Neural crest cell (in vitro differentiated cells): Measurements from ENCODE around the gene NUP214. TPM values are rescaled to one million over a fixed set of nuclear protein-coding genes. Genes with fewer than 3 reads are reported as not detected.

Experiments
- DNase-seq: peaks from one replicate; pipeline ENCODE4 v3.0.0; 2021; ENCODE audit warnings: low read depth, mixed read lengths, low spot score
- H3K27ac Mint-ChIP-seq: one replicate; pipeline ENCODE4 v1.8.0; 2021; ENCODE audit warnings: mild to moderate bottlenecking, mixed read lengths; ENCODE audit not compliant: unreplicated experiment
- H3K27me3 Mint-ChIP-seq: 2 replicates; pipeline ENCODE4 v1.8.0; 2021; ENCODE audit warnings: low read depth, mild to moderate bottlenecking, mixed read lengths
- H3K36me3 Mint-ChIP-seq: 2 replicates; pipeline ENCODE4 v1.8.0; 2021; ENCODE audit warnings: low read depth, mild to moderate bottlenecking, mixed read lengths
- H3K4me1 Mint-ChIP-seq: 2 replicates; pipeline ENCODE4 v1.8.0; 2021; ENCODE audit warnings: mixed read lengths
- H3K4me3 Mint-ChIP-seq: one replicate; pipeline ENCODE4 v1.8.0; 2021; ENCODE audit warnings: mild to moderate bottlenecking, mixed read lengths
- H3K9me3 Mint-ChIP-seq: 2 replicates; pipeline ENCODE4 v1.8.0; 2021; ENCODE audit warnings: mixed read lengths
- CTCF ChIP-seq: fragments of 200-600 bp; sonication (generic); conservative IDR thresholded peaks from 2 replicates; pipeline ENCODE4 v1.5.0; 2021; ENCODE audit warnings: antibody characterized with exemption, mild to moderate bottlenecking
- total RNA-seq: library from RNA; stranded (reverse); gene quantifications from 2 replicates; pipeline ENCODE4 v1.2.1, GENCODE V29; 2021

NUP214 gene
- total RNA-seq, 1 donor from 2014 or later, result 77.9 TPM

- H3K36me3 Mint-ChIP-seq, result peaks cover 5% of the 10 kb centered on the region
- no peaks in the 10 kb centered on the region for H3K27me3 Mint-ChIP-seq
- no peak for DNase-seq
- TF ChIP-seq CTCF, result no peak
- no peak overlapping the region for H3K27ac Mint-ChIP-seq
- H3K4me1 Mint-ChIP-seq, result peaks cover 3% of the 10 kb centered on the region
- H3K4me3 Mint-ChIP-seq, result no peak overlapping the region
- no peaks in the 10 kb centered on the region for H3K9me3 Mint-ChIP-seq
Measured at GRCh38 chr9:131178926-131179325, 53.5 kb downstream of the NUP214 start.

GRCh38 chr9:131179561-131180219, 54.3 kb downstream of the NUP214 start:
- no peak for TF ChIP-seq CTCF
- H3K9me3 Mint-ChIP-seq, result no peaks in the 10 kb centered on the region
- peaks cover 3% of the 10 kb centered on the region for H3K36me3 Mint-ChIP-seq
- no peak overlapping the region for H3K27ac Mint-ChIP-seq
- H3K4me3 Mint-ChIP-seq, result no peak overlapping the region
- no peaks in the 10 kb centered on the region for H3K27me3 Mint-ChIP-seq
- peaks cover 3% of the 10 kb centered on the region for H3K4me1 Mint-ChIP-seq
- DNase-seq, result no peak

- no peak for TF ChIP-seq CTCF
- Mint-ChIP-seq H3K27me3 (no peaks in the 10 kb centered on the region), H3K27ac (no peak overlapping the region), H3K4me1 (peaks cover 3% of the 10 kb centered on the region), H3K9me3 (no peaks in the 10 kb centered on the region), H3K36me3 (no peaks in the 10 kb centered on the region), H3K4me3 (no peak overlapping the region)
- no peak for DNase-seq
Measured at GRCh38 chr9:131180454-131180853, 55.1 kb downstream of the NUP214 start.

- H3K27ac Mint-ChIP-seq, result peak overlapping the region; percentile 48
- no peak for DNase-seq
Measured at GRCh38 chr9:131181091-131181681, 55.8 kb downstream of the NUP214 start.

GRCh38 chr9:131185924-131186323, 60.5 kb downstream of the NUP214 start:
- Mint-ChIP-seq H3K9me3 (no peaks in the 10 kb centered on the region), H3K27me3 (no peaks in the 10 kb centered on the region)

More at GRCh38 chr9:131181091-131181681, 55.8 kb downstream of the NUP214 start:
- Mint-ChIP-seq H3K4me3 (no peak overlapping the region), H3K36me3 (no peaks in the 10 kb centered on the region), H3K4me1 (peaks cover 3% of the 10 kb centered on the region), H3K27me3 (no peaks in the 10 kb centered on the region), H3K9me3 (no peaks in the 10 kb centered on the region)
- peak; percentile 54 for TF ChIP-seq CTCF

More at GRCh38 chr9:131185924-131186323, 60.5 kb downstream of the NUP214 start:
- H3K4me1 Mint-ChIP-seq, result peaks cover 23% of the 10 kb centered on the region
- no peak overlapping the region for H3K4me3 Mint-ChIP-seq
- peaks cover 10% of the 10 kb centered on the region for H3K36me3 Mint-ChIP-seq
- DNase-seq, result no peak
- peak overlapping the region; percentile 22 for H3K27ac Mint-ChIP-seq
- TF ChIP-seq CTCF, result no peak
